HG03469 (cell line): ENCODE measurements around the gene MUC20.
"Not testable (repeated sequence)": the region's sequence is repeated elsewhere in the genome, so short reads cannot be mapped to it uniquely, and the experiment has no call there.

ENCODE experiments used
- ATAC-seq: cut with Tn5 transposase; IDR thresholded peaks from one replicate; pipeline ENCODE4 v1.9.1; 2021; ENCODE audit warnings: mild to moderate bottlenecking, moderate library complexity, moderate number of reproducible peaks; ENCODE audit not compliant: unreplicated experiment

Gene MUC20

GRCh38 chr3:195709676-195710085 lies 11.1 kb upstream of the MUC20 start:
- no peak for ATAC-seq

- ATAC-seq, result not testable (repeated sequence)
These were observed 10.5 kb upstream of the MUC20 start for GRCh38 chr3:195710126-195710905.

GRCh38 chr3:195711091-195711812 lies 9.5 kb upstream of the MUC20 start:
- not testable (repeated sequence) for ATAC-seq

GRCh38 chr3:195711813-195712534 lies 8.8 kb upstream of the MUC20 start:
- ATAC-seq, result no peak

GRCh38 chr3:195712535-195712910 lies 8.3 kb upstream of the MUC20 start:
- not testable (repeated sequence) for ATAC-seq

GRCh38 chr3:195713150-195713549 lies 7.6 kb upstream of the MUC20 start:
- not testable (repeated sequence) for ATAC-seq

- no peak for ATAC-seq
These were observed 6.3 kb upstream of the MUC20 start for GRCh38 chr3:195714380-195715011.

GRCh38 chr3:195715134-195715533 lies 5.6 kb upstream of the MUC20 start:
- no peak for ATAC-seq

GRCh38 chr3:195715583-195716266 lies 5.1 kb upstream of the MUC20 start:
- no peak for ATAC-seq

- no peak for ATAC-seq
These were observed 3.4 kb upstream of the MUC20 start for GRCh38 chr3:195717416-195717815.

- ATAC-seq, result no peak
These were observed 2.8 kb upstream of the MUC20 start for GRCh38 chr3:195717852-195718476.

GRCh38 chr3:195718477-195718984 lies 2.2 kb upstream of the MUC20 start:
- ATAC-seq, result no peak

GRCh38 chr3:195719514-195720254 lies 1.1 kb upstream of the MUC20 start:
- not testable (repeated sequence) for ATAC-seq

GRCh38 chr3:195722139-195722995 lies 1.6 kb downstream of the MUC20 start:
- ATAC-seq, result not testable (repeated sequence)

GRCh38 chr3:195722996-195723345 lies 2.2 kb downstream of the MUC20 start:
- ATAC-seq, result not testable (repeated sequence)

GRCh38 chr3:195724363-195724762 lies 3.6 kb downstream of the MUC20 start:
- not testable (repeated sequence) for ATAC-seq

- not testable (repeated sequence) for ATAC-seq
These were observed 5.3 kb downstream of the MUC20 start for GRCh38 chr3:195725916-195726740.
